C4-2B (cell line): Measurements from ENCODE around the gene QSOX2.

Experiments
- ZFX ChIP-seq: fragments of 450-650 bp; IDR thresholded peaks from 2 replicates; pipeline ENCODE4 v1.6.1; 2017
- TF ChIP-seq, protein P1 (sequence below): fragments of 450-650 bp; conservative IDR thresholded peaks from 2 replicates; pipeline ENCODE4 v1.5.1; 2017; ENCODE audit warnings: mild to moderate bottlenecking

DNA sequence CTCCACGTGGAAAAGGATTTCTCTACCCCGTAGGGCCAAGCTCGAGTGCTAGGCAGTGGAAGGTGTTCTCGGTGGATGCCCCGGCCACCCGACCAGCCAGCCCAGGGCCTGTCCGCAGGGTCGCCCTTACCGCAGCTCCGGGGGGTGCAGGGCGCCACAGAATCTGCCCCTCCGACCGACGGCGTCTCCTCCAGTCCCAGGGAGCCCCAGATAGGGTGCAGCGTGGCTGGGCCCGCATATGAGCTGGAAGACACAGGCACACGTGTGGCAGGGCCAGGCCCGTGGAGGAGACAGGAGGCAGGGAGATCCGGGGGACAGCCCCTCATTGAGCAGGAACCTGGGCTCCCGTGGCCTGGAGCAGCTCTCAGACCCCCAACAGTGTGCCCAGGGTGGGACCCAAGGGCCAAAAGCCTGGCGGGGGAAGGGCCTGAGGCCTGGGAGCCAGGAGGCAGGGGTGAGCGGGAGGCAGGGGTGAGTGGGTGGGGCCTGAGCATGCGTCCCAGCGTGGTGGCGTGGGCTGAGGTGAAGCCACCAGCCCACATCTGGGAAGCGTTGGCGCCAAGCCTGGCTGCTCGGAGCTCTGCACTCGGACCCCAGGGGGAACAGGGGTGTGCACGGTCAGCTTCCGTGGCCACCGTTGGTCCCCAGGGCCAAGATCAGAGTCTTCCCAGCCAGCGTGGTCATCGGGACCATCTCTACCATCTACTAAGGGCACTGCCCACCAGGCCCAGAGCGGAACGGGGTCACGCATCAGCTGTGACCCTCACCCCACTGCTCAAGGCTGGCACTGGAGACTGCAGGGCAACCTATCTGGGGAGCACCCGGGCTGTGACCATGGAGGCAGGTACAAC, 36.0 kb upstream of the QSOX2 start:
- TF ChIP-seq, protein P1, sequence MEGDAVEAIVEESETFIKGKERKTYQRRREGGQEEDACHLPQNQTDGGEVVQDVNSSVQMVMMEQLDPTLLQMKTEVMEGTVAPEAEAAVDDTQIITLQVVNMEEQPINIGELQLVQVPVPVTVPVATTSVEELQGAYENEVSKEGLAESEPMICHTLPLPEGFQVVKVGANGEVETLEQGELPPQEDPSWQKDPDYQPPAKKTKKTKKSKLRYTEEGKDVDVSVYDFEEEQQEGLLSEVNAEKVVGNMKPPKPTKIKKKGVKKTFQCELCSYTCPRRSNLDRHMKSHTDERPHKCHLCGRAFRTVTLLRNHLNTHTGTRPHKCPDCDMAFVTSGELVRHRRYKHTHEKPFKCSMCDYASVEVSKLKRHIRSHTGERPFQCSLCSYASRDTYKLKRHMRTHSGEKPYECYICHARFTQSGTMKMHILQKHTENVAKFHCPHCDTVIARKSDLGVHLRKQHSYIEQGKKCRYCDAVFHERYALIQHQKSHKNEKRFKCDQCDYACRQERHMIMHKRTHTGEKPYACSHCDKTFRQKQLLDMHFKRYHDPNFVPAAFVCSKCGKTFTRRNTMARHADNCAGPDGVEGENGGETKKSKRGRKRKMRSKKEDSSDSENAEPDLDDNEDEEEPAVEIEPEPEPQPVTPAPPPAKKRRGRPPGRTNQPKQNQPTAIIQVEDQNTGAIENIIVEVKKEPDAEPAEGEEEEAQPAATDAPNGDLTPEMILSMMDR: no peak
- TF ChIP-seq ZFX: no peak
